GM10266 (cell line): ENCODE measurements around the gene FARSA.

Experiments used
- DNase-seq: peaks from one replicate; pipeline ENCODE4 v3.0.0; 2012; ENCODE audit errors: extremely low spot score
- TF ChIP-seq, protein P1 (sequence below): IDR thresholded peaks from 2 replicates; pipeline ENCODE4 v1.5.1; 2012; ENCODE audit warnings: mild to moderate bottlenecking, low read depth; ENCODE audit not compliant: control insufficient read depth, insufficient read depth; ENCODE audit errors: missing control alignments

Gene FARSA

DNA sequence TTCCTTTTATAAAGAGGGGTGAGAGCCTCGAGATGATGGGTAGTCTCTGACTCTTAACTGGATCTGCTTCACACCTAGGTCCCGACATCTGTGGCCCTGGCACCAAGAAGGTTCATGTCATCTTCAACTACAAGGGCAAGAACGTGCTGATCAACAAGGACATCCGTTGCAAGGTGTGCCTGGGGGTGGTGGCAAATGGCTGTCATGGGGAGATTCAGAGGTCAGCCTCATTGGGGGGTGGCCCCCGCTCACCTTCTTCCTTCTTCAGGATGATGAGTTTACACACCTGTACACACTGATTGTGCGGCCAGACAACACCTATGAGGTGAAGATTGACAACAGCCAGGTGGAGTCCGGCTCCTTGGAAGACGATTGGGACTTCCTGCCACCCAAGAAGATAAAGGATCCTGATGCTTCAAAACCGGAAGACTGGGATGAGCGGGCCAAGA is 6.5 kb upstream of the FARSA start:
- TF ChIP-seq, protein P1, sequence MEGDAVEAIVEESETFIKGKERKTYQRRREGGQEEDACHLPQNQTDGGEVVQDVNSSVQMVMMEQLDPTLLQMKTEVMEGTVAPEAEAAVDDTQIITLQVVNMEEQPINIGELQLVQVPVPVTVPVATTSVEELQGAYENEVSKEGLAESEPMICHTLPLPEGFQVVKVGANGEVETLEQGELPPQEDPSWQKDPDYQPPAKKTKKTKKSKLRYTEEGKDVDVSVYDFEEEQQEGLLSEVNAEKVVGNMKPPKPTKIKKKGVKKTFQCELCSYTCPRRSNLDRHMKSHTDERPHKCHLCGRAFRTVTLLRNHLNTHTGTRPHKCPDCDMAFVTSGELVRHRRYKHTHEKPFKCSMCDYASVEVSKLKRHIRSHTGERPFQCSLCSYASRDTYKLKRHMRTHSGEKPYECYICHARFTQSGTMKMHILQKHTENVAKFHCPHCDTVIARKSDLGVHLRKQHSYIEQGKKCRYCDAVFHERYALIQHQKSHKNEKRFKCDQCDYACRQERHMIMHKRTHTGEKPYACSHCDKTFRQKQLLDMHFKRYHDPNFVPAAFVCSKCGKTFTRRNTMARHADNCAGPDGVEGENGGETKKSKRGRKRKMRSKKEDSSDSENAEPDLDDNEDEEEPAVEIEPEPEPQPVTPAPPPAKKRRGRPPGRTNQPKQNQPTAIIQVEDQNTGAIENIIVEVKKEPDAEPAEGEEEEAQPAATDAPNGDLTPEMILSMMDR: no peak
- no peak for DNase-seq

DNA sequence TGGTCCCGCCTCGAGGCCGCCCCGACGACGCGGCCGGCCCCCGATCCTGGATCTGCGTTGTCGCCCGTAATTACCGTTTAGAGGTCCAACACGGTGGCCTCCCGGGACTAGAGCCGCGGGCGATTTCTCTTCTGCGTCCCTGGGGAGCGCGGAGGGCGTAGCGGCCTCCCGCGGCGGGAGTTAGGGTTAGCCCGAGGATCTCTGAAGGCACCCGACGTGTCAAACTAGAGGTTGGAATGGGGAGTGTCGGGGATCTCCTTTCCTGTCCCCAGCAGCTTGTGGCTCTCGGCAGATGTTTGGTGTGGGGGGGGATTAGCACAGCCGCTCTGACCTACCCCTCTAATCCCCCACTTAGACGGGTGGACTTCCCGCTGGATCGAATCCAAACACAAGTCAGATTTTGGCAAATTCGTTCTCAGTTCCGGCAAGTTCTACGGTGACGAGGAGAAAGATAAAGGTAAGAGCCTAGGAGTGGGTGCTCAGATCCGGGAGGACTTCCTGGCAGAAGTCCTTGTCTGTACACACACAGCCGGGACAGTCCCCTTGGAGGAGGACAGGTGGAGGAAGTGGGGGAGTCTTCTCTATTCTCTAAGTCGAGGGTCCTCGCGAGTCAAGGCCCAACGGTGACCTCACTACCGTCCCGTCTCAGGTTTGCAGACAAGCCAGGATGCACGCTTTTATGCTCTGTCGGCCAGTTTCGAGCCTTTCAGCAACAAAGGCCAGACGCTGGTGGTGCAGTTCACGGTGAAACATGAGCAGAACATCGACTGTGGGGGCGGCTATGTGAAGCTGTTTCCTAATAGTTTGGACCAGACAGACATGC is 5.5 kb upstream of the FARSA start:
- DNase-seq: no peak
- TF ChIP-seq, protein P1: peak; percentile 21

DNA sequence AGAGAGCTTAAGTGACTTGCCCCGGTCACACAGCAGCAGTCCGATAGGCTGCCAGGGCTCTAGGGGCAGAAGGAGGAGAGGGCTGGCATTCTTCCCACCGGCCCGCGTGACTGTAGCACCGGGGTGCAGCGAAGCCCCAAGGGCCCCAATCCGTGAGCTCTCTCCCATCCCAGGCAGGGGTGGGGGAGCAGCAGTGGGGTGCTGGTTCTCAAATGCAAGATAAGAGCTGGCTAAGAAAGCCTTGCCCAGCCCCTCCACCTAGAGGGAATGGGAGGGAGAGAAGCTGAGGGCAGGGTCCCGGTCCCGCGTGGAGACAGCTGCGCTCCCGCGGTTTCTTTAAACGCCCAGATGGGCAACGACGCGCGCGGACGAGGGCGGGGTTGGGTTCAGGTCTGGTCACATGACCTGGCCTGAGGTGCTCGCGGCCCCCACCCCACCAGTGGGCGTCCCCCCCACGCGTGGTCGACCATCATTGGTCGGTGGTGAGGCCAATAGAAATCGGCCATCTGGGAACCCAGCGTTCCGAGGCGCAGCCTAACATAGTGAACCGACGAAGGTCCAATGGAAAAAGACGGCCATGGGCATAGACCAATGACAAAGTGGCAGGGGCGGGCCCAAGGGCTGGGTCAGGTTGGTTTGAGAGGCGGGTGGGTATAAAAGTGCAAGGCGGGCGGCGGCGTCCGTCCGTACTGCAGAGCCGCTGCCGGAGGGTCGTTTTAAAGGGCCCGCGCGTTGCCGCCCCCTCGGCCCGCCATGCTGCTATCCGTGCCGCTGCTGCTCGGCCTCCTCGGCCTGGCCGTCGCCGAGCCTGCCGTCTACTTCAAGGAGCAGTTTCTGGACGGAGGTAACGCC is 4.6 kb upstream of the FARSA start, which contains the start of gene CALR:
CALR (plus strand) TSS at position 683 of the 852 bp plus-strand sequence; CDS start at position 754, 71 bp downstream.
- peak; percentile 97 for DNase-seq
- TF ChIP-seq, protein P1: no peak

DNA sequence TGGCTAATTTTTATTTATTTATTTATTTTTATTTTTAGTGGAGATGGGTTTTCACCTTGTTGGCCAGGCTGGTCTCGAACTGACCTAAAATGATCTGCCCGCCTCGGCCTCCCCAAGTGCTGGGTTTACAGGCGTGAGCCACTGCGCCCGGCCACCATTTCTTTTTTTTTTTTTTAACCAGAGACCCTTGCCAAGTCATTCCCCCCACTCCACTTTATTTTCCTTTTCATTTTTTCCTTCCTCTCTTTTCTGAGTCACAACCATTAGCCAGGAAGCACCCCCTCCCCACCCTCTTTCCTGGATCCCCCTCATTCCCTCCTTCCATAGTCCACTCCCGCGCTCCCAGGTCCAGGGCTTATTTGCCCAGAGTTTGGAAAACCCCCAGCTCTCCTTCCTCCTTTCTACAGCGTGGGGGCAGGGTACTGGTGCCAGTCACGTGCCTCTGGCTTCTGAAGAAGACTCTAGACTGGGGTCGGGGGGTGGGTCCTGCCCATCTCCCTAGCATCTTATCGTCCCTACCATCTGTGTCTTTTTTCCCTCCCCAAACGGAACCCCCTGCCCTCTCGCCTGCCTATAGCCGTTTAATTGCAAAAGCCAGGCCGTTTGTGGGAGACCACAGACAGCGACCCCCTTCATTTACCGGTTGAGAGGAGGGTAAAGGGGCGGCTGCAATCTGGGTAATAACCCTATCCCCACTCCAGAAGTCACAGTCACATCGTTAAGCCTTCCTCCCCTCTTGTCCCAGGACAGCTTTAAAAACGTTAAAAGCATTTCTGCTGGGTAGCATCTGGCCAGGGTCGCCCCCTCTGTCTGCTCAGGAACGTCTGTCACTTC is 3.8 kb upstream of the FARSA start:
- no peak for DNase-seq
- TF ChIP-seq, protein P1: no peak

DNA sequence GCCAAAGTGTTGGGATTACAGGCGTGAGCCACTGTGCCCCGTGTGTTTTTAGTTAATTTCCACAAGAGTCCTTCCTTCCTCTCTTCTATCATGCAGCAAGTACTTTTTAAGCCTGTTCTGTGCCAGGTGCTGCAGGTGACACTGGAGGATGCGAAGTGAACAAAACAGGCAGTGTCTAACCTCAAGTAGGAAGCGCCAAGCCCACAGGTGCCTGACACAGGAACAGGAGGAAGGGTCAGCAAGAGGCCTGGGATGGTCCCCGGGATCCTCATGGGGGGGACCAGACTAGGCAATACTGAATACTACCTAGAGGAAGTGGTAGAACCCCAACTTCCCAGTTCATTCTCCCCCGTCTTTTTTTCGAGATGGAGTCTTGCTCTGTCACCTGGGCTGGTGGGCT is 3.1 kb upstream of the FARSA start:
- no peak for DNase-seq
- TF ChIP-seq, protein P1: no peak

DNA sequence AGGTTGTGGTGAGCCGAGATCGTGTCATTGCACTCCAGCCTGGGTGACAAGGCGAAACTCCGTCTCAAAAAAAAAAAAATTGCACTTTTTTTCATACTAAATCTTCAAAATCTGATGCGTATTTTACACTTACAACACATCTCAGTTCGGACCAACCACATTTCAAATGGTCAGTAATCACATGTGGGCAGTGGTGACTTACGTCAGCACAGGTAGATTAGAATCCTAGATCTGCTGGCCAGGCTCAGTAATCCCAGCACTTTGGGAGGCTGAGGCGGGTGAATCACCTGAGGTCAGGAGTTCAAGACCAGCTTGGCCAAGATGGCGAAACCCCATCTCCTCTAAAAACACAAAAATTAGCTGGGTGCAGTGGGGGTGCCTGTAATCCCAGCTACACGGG is 1.6 kb upstream of the FARSA start:
- TF ChIP-seq, protein P1: no peak
- DNase-seq: no peak
